K562 (cell line): ENCODE data around the gene TFF1. TPM values are rescaled to one million over a fixed set of nuclear protein-coding genes. Genes with fewer than 3 reads are reported as not detected.
A peak's percentile ranks its signal among the peaks of the same experiment; 100 is the strongest.

ENCODE experiments used
- ATAC-seq: fragments of 200-7000 bp; cut with Tn5 transposase; 3 replicates; pipeline ENCODE4 v1.9.1; 2020; ENCODE audit warnings: moderate library complexity
- BruUV-seq: library from RNA; stranded (reverse); fragments of 400-500 nt; replicated peaks from 2 replicates; lab custom pipeline; 2021; lab: Mats Ljungman, UMichigan
- CTCF ChIA-PET: fragments of 300-600 bp; formaldehyde crosslinking; extraction: SDS; loops from one replicate; lab custom pipeline; 2021; ENCODE audit warnings: low intra/inter-chr PET ratio; lab: Yijun Ruan, JAX
- POLR2A ChIA-PET: fragments of 300-600, 350-650 bp; sonication (Branson Sonifier 250); formaldehyde crosslinking; extraction: SDS; loops from one replicate; lab custom pipeline; 2021; ENCODE audit warnings: antibody characterized with exemption, inconsistent platforms; lab: Yijun Ruan, JAX
- DNase-seq, 4 experiments: peaks; one replicate each; pipeline versions ENCODE4 v3.0.0 to v3.0.0-alpha.2; 2011 to 2018; ENCODE audit warnings: low spot score in 3 of 4, mixed read lengths in 3 of 4; ENCODE audit errors: extremely low read depth in 1 of 4
- FAIRE-seq: peaks from 2 replicates; lab custom pipeline; 2011; peaks lifted over from hg19 to GRCh38; lab: Jason Lieb, UNC
- H2AFZ ChIP-seq: 2 replicates; pipeline ENCODE4 v1.6.0; 2011; ENCODE audit warnings: low read depth, low read length, control low read depth, inconsistent platforms
- H3K27ac ChIP-seq: fragments of 200-600 bp; 3 replicates; pipeline ENCODE4 v1.8.0; 2011; ENCODE audit warnings: low read depth, mild to moderate bottlenecking, control low read depth, inconsistent platforms, low read length, moderate library complexity, mixed read lengths; ENCODE audit errors: extremely low read depth
- H3K27me3 ChIP-seq, 2 experiments: fragments of 300-600 bp in 1 of 2; 2 replicates in 1 of 2; 3 replicates in 1 of 2; pipeline versions ENCODE4 v1.6.0 to v1.8.0; 2011; ENCODE audit warnings: inconsistent platforms in 2 of 2, low read length in 2 of 2, mild to moderate bottlenecking in 1 of 2, mixed read lengths in 1 of 2, moderate library complexity in 1 of 2; ENCODE audit not compliant: control insufficient read depth in 2 of 2, insufficient read depth in 2 of 2
- H3K36me3 ChIP-seq: fragments of 300-600 bp; 3 replicates; pipeline ENCODE4 v1.8.0; 2011; ENCODE audit warnings: mild to moderate bottlenecking, low read length, inconsistent platforms; ENCODE audit not compliant: control insufficient read depth, insufficient read depth
- H3K4me1 ChIP-seq, 2 experiments: fragments of 200-600 bp in 1 of 2; replicated peaks in 1 of 2; 2 replicates in 1 of 2; 3 replicates in 1 of 2; pipeline versions ENCODE4 v1.5.1 to v1.8.0; 2011; ENCODE audit warnings: inconsistent platforms in 2 of 2, low read length in 2 of 2, mild to moderate bottlenecking in 1 of 2, mixed read lengths in 1 of 2, moderate library complexity in 1 of 2; ENCODE audit not compliant: control insufficient read depth in 2 of 2, insufficient read depth in 2 of 2
- H3K4me2 ChIP-seq: 2 replicates; pipeline ENCODE4 v1.6.1; 2011; ENCODE audit warnings: low read length, control low read depth, inconsistent platforms, mixed read lengths; ENCODE audit not compliant: insufficient read depth
- H3K4me3 ChIP-seq: fragments of 200-600 bp; sonication (generic), shearing (Covaris generic); 2 replicates; pipeline ENCODE4 v1.5.1; 2016; ENCODE audit warnings: control low read depth, inconsistent platforms
- H3K79me2 ChIP-seq: fragments of 200-600 bp; 3 replicates; pipeline ENCODE4 v1.8.0; 2011; ENCODE audit warnings: low read length, inconsistent platforms; ENCODE audit not compliant: control insufficient read depth, insufficient read depth
- H3K9ac ChIP-seq, 2 experiments: 2 replicates each; pipeline versions ENCODE4 v1.6.0 to v1.6.1; 2011; ENCODE audit warnings: low read depth in 2 of 2, low read length in 2 of 2, control low read depth in 1 of 2, inconsistent platforms in 1 of 2, mild to moderate bottlenecking in 1 of 2, mixed read lengths in 1 of 2; ENCODE audit not compliant: insufficient read depth in 1 of 2
- H3K9me1 ChIP-seq: one replicate; pipeline ENCODE4 v1.6.0; 2011; ENCODE audit warnings: inconsistent platforms, mild to moderate bottlenecking, low read length, moderate library complexity; ENCODE audit not compliant: control insufficient read depth, insufficient read depth
- H3K9me3 ChIP-seq: replicated peaks from 2 replicates; pipeline ENCODE4 v1.5.1; 2011; ENCODE audit warnings: low read depth, low read length, inconsistent platforms; ENCODE audit not compliant: control insufficient read depth, insufficient read depth
- H4K20me1 ChIP-seq: replicated peaks from 2 replicates; pipeline ENCODE4 v1.6.1; 2011; ENCODE audit warnings: low read length, inconsistent platforms, mixed read lengths; ENCODE audit not compliant: control insufficient read depth, insufficient read depth
- E2F3 ChIP-seq: fragments of 250-450 bp; sonication (Bioruptor Pico); IDR thresholded peaks from 2 replicates; pipeline ENCODE4 v1.4.0; 2020; ENCODE audit warnings: mild to moderate bottlenecking
- SP2 ChIP-seq: IDR thresholded peaks from 2 replicates; pipeline ENCODE4 v1.6.1; 2011; ENCODE audit warnings: mild to moderate bottlenecking, low read depth, low read length, moderate library complexity; ENCODE audit not compliant: poor library complexity, severe bottlenecking; ENCODE audit errors: extremely low read depth
- VEZF1 ChIP-seq: fragments of 200-800 bp; sonication (Bioruptor generic); IDR thresholded peaks from 2 replicates; pipeline ENCODE4 v1.6.1; 2017; ENCODE audit warnings: missing genetic modification characterization, missing compliant biosample characterization
- WGBS: fragments of 100-300 bp; shearing (Covaris generic); methylation state at CpG from one replicate; pipeline ENCODE4 v1.1.6; 2016; ENCODE audit warnings: low coverage, mixed read lengths; ENCODE audit not compliant: insufficient coverage; ENCODE audit errors: missing lambda C conversion rate; 5-methylcytosine and 5-hydroxymethylcytosine counted together
- in situ Hi-C: fragments of 300-500 bp; cut with MboI; formaldehyde crosslinking; loops from 4 replicates; pipeline ENCODE4 v1.15.0; 2018; ENCODE audit warnings: inconsistent platforms, mixed read lengths
- intact Hi-C: fragments of 100-400 bp; cut with micrococcal nuclease; formaldehyde crosslinking; loops from 2 replicates; pipeline ENCODE4 v1.14.2; 2022
- polyA plus RNA-seq, 8 experiments: library from polyadenylated mRNA; depleted of rRNA in 4 of 8; stranded (reverse) in 5 of 8; unstranded in 3 of 8; fragments of >200 nt; fragmentation: Nextera tagmentation in 2 of 8; fragmentation: Illumina TruSeq in 1 of 8; extraction: Ambion mirVana in 2 of 8; extraction: Trizol in 1 of 8; gene quantifications; 2 replicates each; pipeline versions ENCODE4 v1.2.1 to v1.2.3, GENCODE V29; 2011 to 2014; ENCODE audit warnings: inconsistent platforms in 1 of 8, missing spikeins in 1 of 8
- total RNA-seq, 7 experiments: library from RNA; depleted of rRNA in 6 of 7; stranded (reverse); fragments of >200 nt in 6 of 7; fragmentation: Illumina TruSeq in 2 of 7; extraction: Trizol in 2 of 7; gene quantifications; 2 replicates each; pipeline versions ENCODE4 v1.2.1 to v1.2.3, GENCODE V29; 2011 to 2021; ENCODE audit warnings: low replicate concordance in 1 of 7

TFF1 gene
- total and polyA plus RNA-seq, 9 of the 15 experiments (the other 6 are each of a cell fraction or from before 2014, with no cell fraction given) = 0.31 TPM; not detected in 8

DNA sequence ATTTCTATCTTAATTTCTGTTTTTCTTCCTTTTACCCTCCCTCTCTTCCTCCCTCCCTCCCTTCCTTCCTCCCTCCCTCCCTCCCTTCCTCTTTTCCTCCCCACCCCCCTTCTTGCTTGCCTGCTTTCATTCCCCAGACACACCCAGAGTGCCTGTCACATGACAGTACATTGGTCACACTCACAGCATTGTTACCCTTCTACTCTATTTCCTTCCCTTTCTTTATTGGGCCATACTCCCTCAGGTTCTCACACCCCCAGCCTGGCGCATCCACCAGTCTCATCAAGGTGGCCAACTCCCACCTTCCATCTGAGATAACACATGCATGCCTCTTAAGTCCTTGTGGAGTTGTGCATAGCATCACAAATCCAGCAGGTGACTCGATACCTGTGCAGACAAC, 18.7 kb upstream of the TFF1 start (continued):
- peak; percentile 29; the same call in 1 of the 2 replicates for TF ChIP-seq VEZF1 (CRISPR knock-in tag)

GRCh38 chr21:42384156-42384945, 18.0 kb upstream of the TFF1 start:
- intact Hi-C loops = no loop called here
- CTCF ChIA-PET = no interaction called here
- FAIRE-seq = no peak

More at GRCh38 chr21:42384156-42384945, 18.0 kb upstream of the TFF1 start:
- POLR2A ChIA-PET = no interaction called here
- no peak overlapping the region for H2AFZ ChIP-seq
- peaks cover 11 to 50% of the 10 kb centered on the region in 2 experiments for H3K27me3 ChIP-seq
- H3K27ac ChIP-seq = no peak overlapping the region
- no peak overlapping the region for H3K4me3 ChIP-seq
- H4K20me1 ChIP-seq = no peaks in the 10 kb centered on the region
- H3K9ac ChIP-seq = no peak overlapping the region
- TF ChIP-seq SP2 = peak; percentile 38
- no peak for TF ChIP-seq E2F3 (CRISPR knock-in tag)
- H3K79me2 ChIP-seq = no peaks in the 10 kb centered on the region
- H3K4me2 ChIP-seq = no peak overlapping the region
- H3K9me1 ChIP-seq = no peaks in the 10 kb centered on the region
- H3K36me3 ChIP-seq = no peaks in the 10 kb centered on the region
- ATAC-seq (peak; percentile 23; the same call in 1 of the 3 replicates), DNase-seq (no peak)
- 16% methylated on average over 8 of the region's 8 CpGs for WGBS
- peaks cover 10 to 11% of the 10 kb centered on the region in 2 experiments; a peak in 3 of 5 replicates for H3K4me1 ChIP-seq
- BruUV-seq = no TSS peak
- in situ Hi-C loops = no loop called here
- no peaks in the 10 kb centered on the region for H3K9me3 ChIP-seq
